ENCODE results near the gene MAGEA9B. TPM values are rescaled to one million over a fixed set of nuclear protein-coding genes. Genes with fewer than 3 reads are reported as not detected.
A peak's percentile ranks its signal among the peaks of the same experiment; 100 is the strongest.
"Not testable (repeated sequence)": the region's sequence is repeated elsewhere in the genome, so short reads cannot be mapped to it uniquely, and the experiment has no call there.

Gene MAGEA9B
- total RNA-seq, 4 donors from 2014 or later: not detected

- peak overlapping the region; percentile 53 to 79 (median 70) for H3K4me3 ChIP-seq
- H3K27me3 ChIP-seq: no peaks in the 10 kb centered on the region
- H3K27ac ChIP-seq: peak overlapping the region; percentile 89 to 97 (median 96)
- no peaks in the 10 kb centered on the region for H3K9me3 ChIP-seq
- peaks cover 0 to 6% (median 0%) of the 10 kb centered on the region in 4 donors for H3K4me1 ChIP-seq
- TF ChIP-seq, protein P1, sequence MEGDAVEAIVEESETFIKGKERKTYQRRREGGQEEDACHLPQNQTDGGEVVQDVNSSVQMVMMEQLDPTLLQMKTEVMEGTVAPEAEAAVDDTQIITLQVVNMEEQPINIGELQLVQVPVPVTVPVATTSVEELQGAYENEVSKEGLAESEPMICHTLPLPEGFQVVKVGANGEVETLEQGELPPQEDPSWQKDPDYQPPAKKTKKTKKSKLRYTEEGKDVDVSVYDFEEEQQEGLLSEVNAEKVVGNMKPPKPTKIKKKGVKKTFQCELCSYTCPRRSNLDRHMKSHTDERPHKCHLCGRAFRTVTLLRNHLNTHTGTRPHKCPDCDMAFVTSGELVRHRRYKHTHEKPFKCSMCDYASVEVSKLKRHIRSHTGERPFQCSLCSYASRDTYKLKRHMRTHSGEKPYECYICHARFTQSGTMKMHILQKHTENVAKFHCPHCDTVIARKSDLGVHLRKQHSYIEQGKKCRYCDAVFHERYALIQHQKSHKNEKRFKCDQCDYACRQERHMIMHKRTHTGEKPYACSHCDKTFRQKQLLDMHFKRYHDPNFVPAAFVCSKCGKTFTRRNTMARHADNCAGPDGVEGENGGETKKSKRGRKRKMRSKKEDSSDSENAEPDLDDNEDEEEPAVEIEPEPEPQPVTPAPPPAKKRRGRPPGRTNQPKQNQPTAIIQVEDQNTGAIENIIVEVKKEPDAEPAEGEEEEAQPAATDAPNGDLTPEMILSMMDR (IDR thresholded peaks at IDR 0.05): no peak
- TF ChIP-seq POLR2A (IDR thresholded peaks at IDR 0.05): no peak
- DNase-seq: peak; percentile 93 to 97 (median 96)
- H3K36me3 ChIP-seq: no peaks in the 10 kb centered on the region
These were observed 47.1 kb downstream of the MAGEA9B start for GRCh38 chrX:149540131-149540620.

DNA sequence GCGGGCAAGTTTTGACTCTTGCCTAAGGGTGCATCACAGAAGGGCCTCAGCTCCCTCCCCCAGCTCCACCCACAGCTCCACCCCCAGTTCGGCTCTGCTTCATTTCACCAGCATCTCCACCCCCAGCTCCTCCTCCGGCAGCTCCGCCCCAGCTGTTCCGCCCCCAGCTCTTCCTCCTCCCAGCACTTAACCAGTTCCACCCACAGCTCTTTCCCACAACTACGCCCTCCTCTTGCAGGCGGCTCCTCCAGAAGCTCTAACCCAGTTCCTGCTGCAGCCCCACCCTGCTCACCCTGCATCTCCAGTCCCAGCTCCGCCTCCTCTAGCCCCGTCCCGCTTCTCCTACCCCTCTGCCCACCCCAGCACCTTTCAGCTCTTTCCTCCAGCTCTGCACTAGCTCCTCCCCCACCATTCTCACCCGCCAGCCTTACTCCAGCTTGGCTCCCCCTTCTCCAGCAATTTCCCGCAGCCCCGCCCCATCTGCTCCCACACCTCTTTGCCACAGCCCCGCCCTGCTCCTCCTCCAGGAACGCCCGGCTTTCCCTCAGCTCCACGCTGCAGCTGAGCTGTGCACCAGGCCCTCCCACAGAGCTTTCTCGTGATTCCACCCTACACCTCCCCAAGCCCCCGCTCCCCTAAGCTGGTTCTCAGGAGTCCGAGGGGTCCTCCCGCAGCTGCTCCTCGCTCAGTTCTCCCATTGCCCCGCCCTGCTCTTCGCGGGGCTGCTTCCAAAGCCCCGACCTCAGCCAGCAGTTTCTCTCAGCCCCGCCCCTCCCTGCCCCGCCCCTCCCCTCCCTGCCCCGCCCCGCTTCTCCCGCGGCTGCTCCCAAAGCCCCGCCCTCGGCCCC is 47.8 kb downstream of the MAGEA9B start:
- Histone ChIP-seq H3K36me3 (no peaks in the 10 kb centered on the region), H3K27ac (peak overlapping the region; percentile 89 to 97 (median 96)), H3K4me3 (peak overlapping the region; percentile 35 to 79 (median 46)), H3K4me1 (peaks cover 0 to 6% (median 0%) of the 10 kb centered on the region in 4 donors), H3K27me3 (no peaks in the 10 kb centered on the region), H3K9me3 (no peaks in the 10 kb centered on the region)
- peak; percentile 82 to 93 (median 89) for DNase-seq
- peak in 1 of 2 donors; percentile 12 for TF ChIP-seq POLR2A (IDR thresholded peaks at IDR 0.05)
- TF ChIP-seq, protein P1 (IDR thresholded peaks at IDR 0.05): no peak

- H3K9me3 ChIP-seq, H3K27ac ChIP-seq, H3K27me3 ChIP-seq, H3K4me1 ChIP-seq, H3K36me3 ChIP-seq, H3K4me3 ChIP-seq: not testable (repeated sequence)
- peak in 1 of 3 donors; percentile 38 for DNase-seq
These were observed 49.8 kb downstream of the MAGEA9B start for GRCh38 chrX:149537474-149537873.

DNA sequence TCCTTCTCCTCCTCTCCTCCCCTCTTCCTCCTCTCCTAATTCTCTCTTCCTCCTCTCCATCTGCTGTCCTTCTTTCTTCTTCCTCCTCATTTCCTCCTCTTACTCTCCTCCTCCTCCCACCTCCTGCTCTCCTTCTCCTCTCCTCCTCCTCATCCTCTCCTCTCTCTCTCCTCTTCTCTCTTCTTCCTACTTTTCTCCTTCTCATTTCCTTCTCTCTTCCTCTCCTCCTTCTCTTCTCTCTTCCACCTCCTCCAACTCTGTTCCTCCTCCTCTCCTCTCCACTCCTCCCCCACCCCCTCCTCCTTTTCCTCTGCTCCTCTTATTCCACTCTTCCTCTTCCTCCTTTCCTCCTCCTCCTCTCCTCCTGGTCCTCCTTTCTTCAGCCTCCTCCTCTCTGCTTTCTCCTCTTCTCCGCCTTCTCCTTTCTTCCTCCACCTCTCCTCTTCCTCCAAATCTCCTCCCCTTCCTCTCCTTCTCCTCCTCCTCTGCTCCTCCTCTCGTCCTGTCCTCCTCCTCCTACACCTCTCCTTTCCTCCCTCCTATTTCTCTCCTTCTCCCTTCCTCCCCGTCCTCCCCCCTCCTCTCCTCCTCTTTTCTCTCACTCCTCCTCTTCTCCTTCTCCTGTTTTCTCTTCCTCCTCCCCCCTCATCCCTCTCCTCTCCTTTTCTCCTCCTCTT is 52.2 kb downstream of the MAGEA9B start:
- H3K27ac ChIP-seq, DNase-seq, H3K4me1 ChIP-seq, H3K9me3 ChIP-seq, H3K4me3 ChIP-seq, H3K27me3 ChIP-seq, H3K36me3 ChIP-seq: not testable (repeated sequence)

- H3K9me3 ChIP-seq, H3K4me1 ChIP-seq, H3K36me3 ChIP-seq, H3K27me3 ChIP-seq, H3K27ac ChIP-seq, DNase-seq, H3K4me3 ChIP-seq: not testable (repeated sequence)
These were observed 53.3 kb downstream of the MAGEA9B start for GRCh38 chrX:149533999-149534398.

GRCh38 chrX:149532868-149533267 is 54.4 kb downstream of the MAGEA9B start:
- H3K4me1 ChIP-seq, H3K27ac ChIP-seq, H3K4me3 ChIP-seq, H3K36me3 ChIP-seq, H3K27me3 ChIP-seq, DNase-seq, H3K9me3 ChIP-seq: not testable (repeated sequence)

Other genes starting within 250 kb of the MAGEA9B start
- 10 to 100 TPM; 51.2 to 61.9 (median 53.6) TPM for gene IDS, start 82.2 kb downstream of the MAGEA9B start, total RNA-seq
- gene EOLA1, start 46.4 kb downstream of the MAGEA9B start, total RNA-seq: 10 to 100 TPM; 11.9 to 23.1 (median 16.7) TPM
- not detected for gene HSFX3, start 37.5 kb downstream of the MAGEA9B start, total RNA-seq
- gene HSFX2, start 7.9 kb upstream of the MAGEA9B start, total RNA-seq: 1 to 10 TPM in 1 of 4 donors, not detected in 3; 2.0 TPM
- gene TMEM185A, start 44.3 kb upstream of the MAGEA9B start, total RNA-seq: 10 to 100 TPM; 11.0 to 17.3 (median 14.3) TPM
- gene MAGEA11, start 124.6 kb upstream of the MAGEA9B start, total RNA-seq: not detected
- gene HSFX1, start 186.6 kb upstream of the MAGEA9B start, total RNA-seq: 1 to 10 TPM in 3 of 4 donors, not detected in 1; 2.1 to 5.0 (median 3.8) TPM
- not detected for gene MAGEA9, start 194.5 kb upstream of the MAGEA9B start, total RNA-seq